Endothelial cell of umbilical vein (primary cell): Measurements from ENCODE around the gene ABCC5. TPM values are rescaled to one million over a fixed set of nuclear protein-coding genes. Genes with fewer than 3 reads are reported as not detected.

ENCODE experiments used
- BruUV-seq: library from RNA; stranded (reverse); fragments of 400-500 nt; replicated peaks from 2 replicates; lab custom pipeline; 2021; lab: Mats Ljungman, UMichigan
- CTCF ChIA-PET: fragments of 300-600, 350-600 bp; sonication (Branson Sonifier 250); formaldehyde crosslinking; loops from one replicate; lab custom pipeline; 2021; ENCODE audit warnings: antibody characterized with exemption, inconsistent platforms; lab: Charles Lee
- POLR2A ChIA-PET: fragments of 300-600, 350-600 bp; sonication (Branson Sonifier 250); formaldehyde crosslinking; loops from one replicate; lab custom pipeline; 2021; ENCODE audit warnings: antibody characterized with exemption, inconsistent platforms; lab: Charles Lee
- DNase-seq: peaks from one replicate; pipeline ENCODE4 v3.0.0-alpha.2; 2011; ENCODE audit warnings: low read depth, low spot score
- FAIRE-seq: peaks from 2 replicates; lab custom pipeline; 2011; peaks lifted over from hg19 to GRCh38; lab: Jason Lieb, UNC
- H2AFZ ChIP-seq: 2 replicates; pipeline ENCODE4 v1.6.0; 2012; ENCODE audit warnings: low read depth, low read length, control low read depth, inconsistent platforms
- H3K27ac ChIP-seq: 2 replicates; pipeline ENCODE4 v1.5.1; 2011; ENCODE audit warnings: low read depth, mild to moderate bottlenecking, control low read depth, low read length, moderate library complexity; ENCODE audit not compliant: insufficient read depth
- H3K27me3 ChIP-seq, 2 experiments: 2 replicates each; pipeline versions ENCODE4 v1.6.0 to v1.6.1; 2011; ENCODE audit warnings: low read length in 2 of 2, mixed read lengths in 1 of 2; ENCODE audit not compliant: control insufficient read depth in 2 of 2, insufficient read depth in 2 of 2
- H3K36me3 ChIP-seq, 2 experiments: 2 replicates in 1 of 2; 3 replicates in 1 of 2; pipeline ENCODE4 v1.5.1; 2011; ENCODE audit warnings: low read length in 2 of 2, mild to moderate bottlenecking in 1 of 2, moderate library complexity in 1 of 2; ENCODE audit not compliant: control insufficient read depth in 2 of 2, insufficient read depth in 2 of 2; ENCODE audit errors: extremely low read depth in 1 of 2
- H3K4me1 ChIP-seq: 3 replicates; pipeline ENCODE4 v1.5.1; 2011; ENCODE audit warnings: mild to moderate bottlenecking, low read length; ENCODE audit not compliant: control insufficient read depth, insufficient read depth; ENCODE audit errors: extremely low read depth
- H3K4me2 ChIP-seq: 2 replicates; pipeline ENCODE4 v1.6.1; 2011; ENCODE audit warnings: low read length, control low read depth, mixed read lengths; ENCODE audit not compliant: insufficient read depth
- H3K4me3 ChIP-seq, 3 experiments: fragments of 200-600 bp in 1 of 3; sonication (generic), shearing (Covaris generic) in 1 of 3; replicated peaks in 1 of 3; 2 replicates each; pipeline ENCODE4 v1.5.1; 2011 to 2016; ENCODE audit warnings: control low read depth in 3 of 3, low read length in 3 of 3, mild to moderate bottlenecking in 2 of 3, inconsistent platforms in 1 of 3, low read depth in 1 of 3, moderate library complexity in 1 of 3; ENCODE audit not compliant: insufficient read depth in 1 of 3
- H3K79me2 ChIP-seq: 2 replicates; pipeline ENCODE4 v1.6.0; 2012; ENCODE audit warnings: low read length, inconsistent platforms; ENCODE audit not compliant: control insufficient read depth, insufficient read depth
- H3K9ac ChIP-seq: replicated peaks from 2 replicates; pipeline ENCODE3; 2011; ENCODE audit warnings: low read length, control low read depth; ENCODE audit not compliant: insufficient read depth; ENCODE audit errors: extremely low read depth
- H3K9me1 ChIP-seq: replicated peaks from 3 replicates; pipeline ENCODE4 v1.6.0; 2011; ENCODE audit warnings: mild to moderate bottlenecking, low read length; ENCODE audit not compliant: control insufficient read depth, insufficient read depth; ENCODE audit errors: extremely low read depth
- H3K9me3 ChIP-seq: replicated peaks from 2 replicates; pipeline ENCODE4 v1.5.1; 2012; ENCODE audit warnings: low read length, inconsistent platforms; ENCODE audit not compliant: control insufficient read depth, insufficient read depth
- H4K20me1 ChIP-seq: replicated peaks from 2 replicates; pipeline ENCODE3; 2011; ENCODE audit warnings: mild to moderate bottlenecking, low read length; ENCODE audit not compliant: control insufficient read depth, insufficient read depth; ENCODE audit errors: extremely low read depth
- EZH2 ChIP-seq: IDR thresholded peaks from 2 replicates; pipeline ENCODE4 v1.6.1; 2012; ENCODE audit warnings: borderline replicate concordance, low read depth, mild to moderate bottlenecking, moderate library complexity, low read length, inconsistent platforms; ENCODE audit not compliant: severe bottlenecking
- FOS ChIP-seq: IDR thresholded peaks from 2 replicates; pipeline ENCODE4 v1.6.1; 2011; ENCODE audit warnings: mild to moderate bottlenecking, low read length, moderate library complexity, borderline replicate concordance; ENCODE audit not compliant: insufficient read depth
- GATA2 ChIP-seq: IDR thresholded peaks from 2 replicates; pipeline ENCODE4 v1.7.0; 2011; ENCODE audit warnings: low read depth, mild to moderate bottlenecking, moderate library complexity, mixed read lengths, low read length; ENCODE audit not compliant: insufficient read length, insufficient read depth
- JUN ChIP-seq: IDR thresholded peaks from 2 replicates; pipeline ENCODE4 v1.6.1; 2011; ENCODE audit warnings: borderline replicate concordance, low read depth; ENCODE audit not compliant: insufficient read length, insufficient read depth
- POLR2A ChIP-seq: IDR thresholded peaks from 2 replicates; pipeline ENCODE4 v1.6.1; 2012; ENCODE audit warnings: low read depth, mild to moderate bottlenecking, control low read depth, low read length
- POLR2AphosphoS5 ChIP-seq: IDR thresholded peaks from 2 replicates; pipeline ENCODE4 v1.6.1; 2012; ENCODE audit warnings: low read depth, mild to moderate bottlenecking, control low read depth, low read length, moderate library complexity; ENCODE audit not compliant: insufficient read depth
- dilution Hi-C: fragments of 300-500 bp; cut with MboI; formaldehyde crosslinking; loops from one replicate; pipeline ENCODE4 v1.15.0; 2019; ENCODE audit warnings: low sequenced_read_pairs; ENCODE audit not compliant: extremely low pct_ligation_motif_present
- intact Hi-C: fragments of 100-400 bp; cut with micrococcal nuclease; formaldehyde crosslinking; loops from one replicate; pipeline ENCODE4 v1.10.0; 2022
- polyA plus RNA-seq, 4 experiments: library from polyadenylated mRNA; depleted of rRNA in 3 of 4; stranded (reverse) in 3 of 4; unstranded in 1 of 4; fragments of >200 nt; gene quantifications; 2 replicates each; pipeline versions ENCODE4 v1.2.1 to v1.2.3, GENCODE V29; 2011 to 2012; ENCODE audit warnings: missing spikeins in 1 of 4
- total RNA-seq: library from RNA; stranded (reverse); gene quantifications from 2 replicates; pipeline ENCODE4 v1.2.3, GENCODE V29; 2021
- TF ChIP-seq, protein P1 (sequence below): IDR thresholded peaks from 2 replicates; pipeline ENCODE4 v1.6.1; 2011; ENCODE audit not compliant: insufficient read depth, insufficient read length
- TF ChIP-seq, protein P2 (sequence below), 2 donors: IDR thresholded peaks; 1 replicate in 1 of 2; 2 replicates in 1 of 2; pipeline ENCODE4 v1.5.1; 2011; ENCODE audit warnings: low read length in 2 of 2, mild to moderate bottlenecking in 2 of 2, moderate library complexity in 2 of 2, control low read depth in 1 of 2, inconsistent platforms in 1 of 2, low read depth in 1 of 2; ENCODE audit not compliant: insufficient read depth in 1 of 2; ENCODE audit errors: extremely low read depth in 1 of 2

ABCC5 gene
- total and polyA plus RNA-seq, 2 donors (not counting 3 experiments of a cell fraction or from before 2014, with no cell fraction given): 22.5 to 24.6 TPM

DNA sequence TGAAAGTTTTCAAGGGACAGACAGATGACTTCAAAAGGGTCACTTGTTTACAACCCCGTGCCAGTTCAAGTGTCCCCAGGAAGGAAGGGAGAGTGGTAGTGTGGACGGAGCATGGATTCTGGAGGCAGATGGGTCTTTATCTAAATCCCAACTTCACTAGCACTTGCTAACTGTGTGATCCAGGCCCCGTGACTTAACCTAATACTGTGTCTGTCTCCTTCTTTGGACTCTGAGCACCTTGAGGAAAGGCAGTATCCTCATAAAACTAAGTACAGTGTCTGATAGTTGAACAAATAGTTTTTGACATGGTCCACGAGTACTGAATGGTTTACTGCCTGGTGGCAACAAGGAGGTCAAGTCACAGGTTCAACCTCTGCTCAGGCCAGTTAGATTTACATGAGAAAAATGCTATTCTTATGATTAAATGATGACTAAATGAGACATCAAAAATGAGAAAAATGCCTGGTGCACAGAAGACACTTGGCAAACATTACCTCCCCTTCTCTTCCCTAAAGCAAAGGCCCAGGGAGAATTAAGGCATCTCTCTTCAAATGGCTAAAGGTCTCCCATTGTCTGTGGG lies 48.9 kb downstream of the ABCC5 start:
- Histone ChIP-seq H3K4me1 (no peaks in the 10 kb centered on the region), H3K27me3 (no peaks in the 10 kb centered on the region), H3K4me3 (no peak overlapping the region), H3K27ac (no peak overlapping the region), H3K9ac (no peak overlapping the region), H3K9me3 (no peaks in the 10 kb centered on the region), H3K9me1 (no peaks in the 10 kb centered on the region), H2AFZ (no peak overlapping the region), H3K36me3 (peaks cover 4 to 18% of the 10 kb centered on the region in 2 experiments), H3K4me2 (no peak overlapping the region), H3K79me2 (no peaks in the 10 kb centered on the region), H4K20me1 (no peaks in the 10 kb centered on the region)
- FAIRE-seq: no peak
- no peak for DNase-seq
- intact Hi-C loops: no loop called here
- POLR2A ChIA-PET: no interaction called here
- TF ChIP-seq POLR2A: no peak
- TF ChIP-seq GATA2: no peak
- TF ChIP-seq, protein P1, sequence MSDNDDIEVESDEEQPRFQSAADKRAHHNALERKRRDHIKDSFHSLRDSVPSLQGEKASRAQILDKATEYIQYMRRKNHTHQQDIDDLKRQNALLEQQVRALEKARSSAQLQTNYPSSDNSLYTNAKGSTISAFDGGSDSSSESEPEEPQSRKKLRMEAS: no peak
- no peak for TF ChIP-seq POLR2AphosphoS5
- TF ChIP-seq, protein P2, sequence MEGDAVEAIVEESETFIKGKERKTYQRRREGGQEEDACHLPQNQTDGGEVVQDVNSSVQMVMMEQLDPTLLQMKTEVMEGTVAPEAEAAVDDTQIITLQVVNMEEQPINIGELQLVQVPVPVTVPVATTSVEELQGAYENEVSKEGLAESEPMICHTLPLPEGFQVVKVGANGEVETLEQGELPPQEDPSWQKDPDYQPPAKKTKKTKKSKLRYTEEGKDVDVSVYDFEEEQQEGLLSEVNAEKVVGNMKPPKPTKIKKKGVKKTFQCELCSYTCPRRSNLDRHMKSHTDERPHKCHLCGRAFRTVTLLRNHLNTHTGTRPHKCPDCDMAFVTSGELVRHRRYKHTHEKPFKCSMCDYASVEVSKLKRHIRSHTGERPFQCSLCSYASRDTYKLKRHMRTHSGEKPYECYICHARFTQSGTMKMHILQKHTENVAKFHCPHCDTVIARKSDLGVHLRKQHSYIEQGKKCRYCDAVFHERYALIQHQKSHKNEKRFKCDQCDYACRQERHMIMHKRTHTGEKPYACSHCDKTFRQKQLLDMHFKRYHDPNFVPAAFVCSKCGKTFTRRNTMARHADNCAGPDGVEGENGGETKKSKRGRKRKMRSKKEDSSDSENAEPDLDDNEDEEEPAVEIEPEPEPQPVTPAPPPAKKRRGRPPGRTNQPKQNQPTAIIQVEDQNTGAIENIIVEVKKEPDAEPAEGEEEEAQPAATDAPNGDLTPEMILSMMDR (IDR thresholded peaks at IDR 0.05; ENCODE audit: extremely low read depth in 1 of 2, insufficient read depth in 1 of 2, low read depth in 1 of 2, low read length in 2 of 2): no peak
- TF ChIP-seq JUN: no peak
- no peak for TF ChIP-seq FOS
- no peak for TF ChIP-seq EZH2
- CTCF ChIA-PET: no interaction called here
- dilution Hi-C loops: no loop called here
- BruUV-seq: no TSS peak
